ENCODE measurements around the gene ISLR.

GRCh38 chr15:74165461-74165860 lies 8.0 kb upstream of the ISLR start:
- no peak for TF ChIP-seq EZH2 (IDR thresholded peaks at IDR 0.05; ENCODE audit: low read depth, unreplicated experiment)
- TF ChIP-seq CTCF (conservative IDR thresholded peaks at IDR 0.05; ENCODE audit: low read depth in 2 of 2): no peak
- no peak for TF ChIP-seq EZH2phosphoT487 (IDR thresholded peaks at IDR 0.05; ENCODE audit: unreplicated experiment)
- TF ChIP-seq POLR2AphosphoS5 (IDR thresholded peaks at IDR 0.05; ENCODE audit: low read depth): no peak

Measured in GM23338 (cell line).